Measurements from ENCODE around the gene PRR20G. TPM values are rescaled to one million over a fixed set of nuclear protein-coding genes. Genes with fewer than 3 reads are reported as not detected.

PRR20G gene
- total RNA-seq, 2 donors from 2014 or later, result not detected

DNA sequence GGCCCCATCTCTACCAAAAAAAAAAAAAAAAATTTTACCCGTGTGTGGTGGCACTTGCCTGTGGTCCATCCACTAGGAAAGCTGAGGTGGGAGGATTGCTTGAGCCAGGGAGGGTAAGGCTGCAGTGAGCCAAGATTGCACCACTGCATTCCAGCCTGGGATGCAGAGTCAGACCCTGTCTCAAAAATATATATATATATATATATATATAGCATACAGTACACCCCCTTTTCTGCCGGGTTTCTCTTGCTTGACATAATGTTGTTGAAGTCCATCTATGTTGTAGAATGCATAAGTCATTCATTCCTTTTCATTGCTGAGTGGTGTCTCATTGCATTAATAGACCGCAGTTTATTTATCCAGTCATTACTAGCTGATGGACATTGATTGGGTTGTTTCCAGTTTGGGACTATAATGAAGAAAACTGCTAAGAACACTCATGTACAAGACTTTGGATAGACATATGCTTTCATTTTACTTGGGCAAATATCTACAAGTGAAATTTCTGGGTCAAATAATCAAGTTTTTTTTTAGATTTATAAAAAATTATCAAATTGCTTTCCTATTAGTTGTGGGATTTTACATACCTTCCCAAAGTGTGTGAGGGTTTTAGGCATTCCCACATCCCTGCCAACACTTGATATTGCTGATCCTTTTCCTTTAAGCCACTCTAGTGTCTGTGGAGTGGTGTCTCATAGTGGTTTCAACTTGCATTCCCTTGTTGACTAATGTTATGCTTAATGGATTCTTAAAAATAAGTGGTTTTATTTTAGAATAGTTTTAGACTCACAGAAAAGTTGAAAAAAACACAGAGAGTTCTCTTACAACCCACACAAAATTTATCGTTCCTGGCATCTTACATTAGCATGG lies 2.1 kb upstream of the PRR20G start:
- TF ChIP-seq, protein P1, sequence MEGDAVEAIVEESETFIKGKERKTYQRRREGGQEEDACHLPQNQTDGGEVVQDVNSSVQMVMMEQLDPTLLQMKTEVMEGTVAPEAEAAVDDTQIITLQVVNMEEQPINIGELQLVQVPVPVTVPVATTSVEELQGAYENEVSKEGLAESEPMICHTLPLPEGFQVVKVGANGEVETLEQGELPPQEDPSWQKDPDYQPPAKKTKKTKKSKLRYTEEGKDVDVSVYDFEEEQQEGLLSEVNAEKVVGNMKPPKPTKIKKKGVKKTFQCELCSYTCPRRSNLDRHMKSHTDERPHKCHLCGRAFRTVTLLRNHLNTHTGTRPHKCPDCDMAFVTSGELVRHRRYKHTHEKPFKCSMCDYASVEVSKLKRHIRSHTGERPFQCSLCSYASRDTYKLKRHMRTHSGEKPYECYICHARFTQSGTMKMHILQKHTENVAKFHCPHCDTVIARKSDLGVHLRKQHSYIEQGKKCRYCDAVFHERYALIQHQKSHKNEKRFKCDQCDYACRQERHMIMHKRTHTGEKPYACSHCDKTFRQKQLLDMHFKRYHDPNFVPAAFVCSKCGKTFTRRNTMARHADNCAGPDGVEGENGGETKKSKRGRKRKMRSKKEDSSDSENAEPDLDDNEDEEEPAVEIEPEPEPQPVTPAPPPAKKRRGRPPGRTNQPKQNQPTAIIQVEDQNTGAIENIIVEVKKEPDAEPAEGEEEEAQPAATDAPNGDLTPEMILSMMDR (IDR thresholded peaks at IDR 0.05), result no peak

DNA sequence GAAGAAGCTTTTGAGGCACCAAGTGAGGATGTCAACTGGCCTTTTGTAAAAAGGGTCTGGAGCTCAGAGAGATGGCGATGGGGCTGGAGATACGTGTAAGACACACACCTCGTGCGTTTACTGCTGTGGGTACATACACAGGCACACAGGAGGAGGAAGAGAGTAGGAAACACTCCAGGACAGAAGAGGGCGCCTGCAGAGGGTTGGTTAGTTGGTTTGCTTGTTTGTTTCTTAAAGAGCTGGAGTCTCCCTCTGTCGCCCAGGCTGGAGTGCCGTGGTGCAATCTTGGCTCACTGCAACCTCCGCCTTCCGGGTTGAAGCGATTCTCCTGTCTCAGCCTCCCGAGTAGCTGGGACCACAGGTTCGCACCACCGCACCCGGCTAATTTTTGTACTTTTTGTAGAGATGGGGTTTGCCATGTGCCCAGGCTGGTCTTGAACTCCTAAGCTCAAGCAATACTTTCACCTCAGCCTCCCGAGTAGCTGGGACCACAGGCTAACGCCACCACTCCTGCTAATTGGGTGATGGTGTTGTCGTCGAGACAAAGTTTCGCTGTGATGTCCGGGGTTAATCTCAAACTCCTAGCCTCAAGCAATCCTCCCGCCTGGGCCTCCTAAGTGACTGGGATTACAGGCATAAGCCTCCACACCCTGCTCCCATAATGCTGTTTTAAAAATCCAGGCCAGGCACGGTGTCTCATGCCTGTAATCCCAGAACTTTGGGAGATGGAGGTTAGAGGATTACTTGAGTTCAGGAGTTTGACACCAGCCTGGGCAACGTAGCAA lies 1.3 kb upstream of the PRR20G start:
- DNase-seq, result no peak
- H3K9ac ChIP-seq (ENCODE audit: low read depth in 2 of 2, low read length in 2 of 2), result no peak overlapping the region
- H3K36me3 ChIP-seq, result no peaks in the 10 kb centered on the region
- TF ChIP-seq, protein P1 (IDR thresholded peaks at IDR 0.05), result no peak
- intact Hi-C loops (cut with DNase I), result no loop called here
- no peaks in the 10 kb centered on the region for H3K27me3 ChIP-seq
- no peak overlapping the region for H3K27ac ChIP-seq
- no peak overlapping the region for H3K4me3 ChIP-seq
- no peaks in the 10 kb centered on the region for H3K4me1 ChIP-seq
- H3K9me3 ChIP-seq, result no peaks in the 10 kb centered on the region

More for the DNA sequence above, 2.1 kb upstream of the PRR20G start:
- no peaks in the 10 kb centered on the region for H3K36me3 ChIP-seq
- H3K9me3 ChIP-seq, result no peaks in the 10 kb centered on the region
- no peak overlapping the region for H3K9ac ChIP-seq (ENCODE audit: low read depth in 2 of 2, low read length in 2 of 2)
- intact Hi-C loops (cut with DNase I), result no loop called here
- no peaks in the 10 kb centered on the region for H3K4me1 ChIP-seq
- no peaks in the 10 kb centered on the region for H3K27me3 ChIP-seq
- H3K27ac ChIP-seq, result no peak overlapping the region
- DNase-seq, result no peak
- no peak overlapping the region for H3K4me3 ChIP-seq

DNA sequence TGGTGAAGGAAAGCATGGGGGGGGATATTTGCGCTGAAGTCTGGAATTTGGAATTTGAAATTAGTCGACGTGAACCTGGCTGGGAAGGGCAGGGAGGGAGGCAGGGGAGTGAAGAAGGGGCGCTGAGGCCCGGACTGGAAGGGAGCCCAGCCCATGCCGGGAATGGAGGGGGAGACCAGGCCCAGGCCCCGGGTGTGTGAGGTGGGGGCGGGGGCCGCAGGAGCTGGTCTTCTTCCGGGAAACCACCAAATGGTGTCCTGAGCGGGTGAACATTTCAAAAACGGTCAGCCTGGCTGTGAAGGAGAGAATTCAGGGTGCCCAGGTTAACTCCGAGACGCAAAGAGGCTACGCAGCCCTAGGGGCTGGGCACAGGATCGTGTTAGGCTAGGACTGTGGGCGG lies 497 bp upstream of the PRR20G start:
- no peaks in the 10 kb centered on the region for H3K9me3 ChIP-seq
- no peak overlapping the region for H3K9ac ChIP-seq (ENCODE audit: low read depth in 2 of 2, low read length in 2 of 2)
- H3K4me3 ChIP-seq, result no peak overlapping the region
- no peak for DNase-seq
- no peak overlapping the region for H3K27ac ChIP-seq
- TF ChIP-seq, protein P1 (IDR thresholded peaks at IDR 0.05), result no peak
- no peaks in the 10 kb centered on the region for H3K27me3 ChIP-seq
- intact Hi-C loops (cut with DNase I), result no loop called here
- no peaks in the 10 kb centered on the region for H3K4me1 ChIP-seq
- H3K36me3 ChIP-seq, result no peaks in the 10 kb centered on the region

DNA sequence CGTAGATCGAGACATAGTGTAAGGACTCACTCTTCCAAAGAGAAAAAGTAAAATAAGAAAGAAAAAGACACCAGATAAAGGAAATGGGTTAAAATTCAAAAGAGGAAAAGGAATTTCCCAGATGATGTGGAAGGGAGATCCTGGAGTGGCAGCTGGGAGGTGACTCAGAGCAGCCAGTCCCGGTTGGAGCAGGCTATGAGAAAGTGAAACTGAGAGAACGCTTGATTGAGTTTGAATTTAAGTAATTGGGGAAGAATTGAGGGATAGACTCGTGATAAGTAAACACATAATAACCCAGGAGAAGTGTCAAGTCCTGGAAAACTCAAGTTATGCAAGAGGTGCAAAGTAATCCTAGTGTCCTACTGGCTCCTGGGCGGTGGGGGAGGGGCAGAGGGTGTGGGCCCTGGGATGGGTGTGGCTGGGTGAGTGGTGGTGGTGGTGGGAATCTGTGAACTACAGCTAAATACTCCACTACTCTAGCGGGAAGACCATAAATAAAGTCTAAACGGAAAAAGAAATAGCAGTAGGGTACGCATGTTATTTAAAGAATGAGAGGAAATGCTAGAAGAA lies 1.2 kb downstream of the PRR20G start:
- H3K36me3 ChIP-seq, result no peaks in the 10 kb centered on the region
- no peaks in the 10 kb centered on the region for H3K9me3 ChIP-seq
- no peak overlapping the region for H3K4me3 ChIP-seq
- no peak overlapping the region for H3K27ac ChIP-seq
- intact Hi-C loops (cut with DNase I), result no loop called here
- H3K4me1 ChIP-seq, result no peaks in the 10 kb centered on the region
- TF ChIP-seq, protein P1 (IDR thresholded peaks at IDR 0.05), result no peak
- no peak for DNase-seq
- no peak overlapping the region for H3K9ac ChIP-seq (ENCODE audit: low read depth in 2 of 2, low read length in 2 of 2)
- no peaks in the 10 kb centered on the region for H3K27me3 ChIP-seq

DNA sequence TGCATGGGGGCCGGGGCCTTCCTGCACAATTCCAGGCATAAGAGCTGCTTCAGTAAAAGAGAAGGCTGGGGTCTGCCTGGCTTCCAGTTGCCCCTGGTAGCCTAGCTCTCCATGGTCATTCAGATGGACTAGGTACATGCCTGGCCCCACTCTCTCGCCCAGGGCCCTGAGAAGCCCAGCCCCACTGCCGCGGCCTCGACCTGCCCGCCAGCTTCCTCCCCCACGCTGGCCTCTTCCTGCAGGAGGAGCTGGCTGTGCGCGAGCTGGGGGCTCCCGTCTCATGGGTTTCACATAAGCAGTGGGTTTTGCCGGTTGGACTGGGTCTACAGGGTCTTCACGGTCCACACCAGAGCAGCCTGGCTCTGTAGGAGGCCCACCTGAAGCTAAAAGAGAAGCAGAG lies 3.6 kb downstream of the PRR20G start:
- Histone ChIP-seq H3K4me1 (no peaks in the 10 kb centered on the region), H3K27ac (no peak overlapping the region), H3K4me3 (no peak overlapping the region), H3K9ac (ENCODE audit: low read depth in 2 of 2, low read length in 2 of 2) (no peak overlapping the region), H3K9me3 (no peaks in the 10 kb centered on the region), H3K36me3 (no peaks in the 10 kb centered on the region), H3K27me3 (no peaks in the 10 kb centered on the region)
- TF ChIP-seq, protein P1 (IDR thresholded peaks at IDR 0.05), result no peak
- intact Hi-C loops (cut with DNase I), result no loop called here
- DNase-seq, result no peak

Data from colonic mucosa (tissue), 4 donors.